A549 (cell line): ENCODE results near the gene VENTX. TPM values are rescaled to one million over a fixed set of nuclear protein-coding genes. Genes with fewer than 3 reads are reported as not detected.

Experiments used
- ATAC-seq, 2 experiments: fragments of 200-7000 bp in 1 of 2; fragments of >200 bp in 1 of 2; cut with Nextera tagmentation in 1 of 2; cut with Tn5 transposase in 1 of 2; 3 replicates each; pipeline versions ENCODE4 v1.8.0 to v1.9.1; 2018 to 2020; ENCODE audit warnings: mild to moderate bottlenecking in 1 of 2, moderate library complexity in 1 of 2
- CTCF ChIA-PET: fragments of 300-600 bp; sonication (Branson Sonifier 250); formaldehyde crosslinking; extraction: SDS; loops from one replicate; lab custom pipeline; 2021; ENCODE audit warnings: antibody characterized with exemption, inconsistent platforms; lab: Yijun Ruan, JAX
- POLR2A ChIA-PET: fragments of 350-600 bp; formaldehyde crosslinking; extraction: SDS; loops from one replicate; lab custom pipeline; 2021; ENCODE audit warnings: antibody characterized with exemption, inconsistent platforms; lab: Yijun Ruan, JAX
- DNase-seq, 2 experiments: peaks; one replicate each; pipeline versions ENCODE4 v3.0.0 to v3.0.0-alpha.2; 2011 to 2016; ENCODE audit warnings: low read depth in 1 of 2, low spot score in 1 of 2
- FAIRE-seq: peaks from 2 replicates; lab custom pipeline; 2011; peaks lifted over from hg19 to GRCh38; lab: Jason Lieb, UNC
- H3K27ac ChIP-seq, 2 experiments: fragments of >200 bp; sonication (Bioruptor Twin); formaldehyde crosslinking; 3 replicates each; pipeline ENCODE4 v1.5.1; 2016 to 2017
- H3K4me1 ChIP-seq: fragments of >200 bp; sonication (Bioruptor Twin); formaldehyde crosslinking; 3 replicates; pipeline ENCODE4 v1.6.1; 2016
- H3K4me2 ChIP-seq: fragments of >200 bp; sonication (Bioruptor Twin); formaldehyde crosslinking; 3 replicates; pipeline ENCODE4 v1.6.1; 2016
- H3K4me3 ChIP-seq: fragments of >200 bp; sonication (Bioruptor Twin); formaldehyde crosslinking; 3 replicates; pipeline ENCODE4 v1.5.1; 2016
- H3K9me3 ChIP-seq: fragments of >200 bp; sonication (Bioruptor Twin); formaldehyde crosslinking; 3 replicates; pipeline ENCODE4 v1.6.1; 2016
- BCL3 ChIP-seq: fragments of >200 bp; sonication (Bioruptor Twin); formaldehyde crosslinking; IDR thresholded peaks from 3 replicates; pipeline ENCODE4 v1.6.1; 2016
- GATA3 ChIP-seq: IDR thresholded peaks from 2 replicates; pipeline ENCODE4 v1.6.1; 2012; ENCODE audit warnings: borderline replicate concordance
- HOXA7 ChIP-seq: fragments of 250-450 bp; sonication (Bioruptor Pico); IDR thresholded peaks from 2 replicates; pipeline ENCODE4 v1.5.0; 2020; ENCODE audit warnings: mild to moderate bottlenecking, moderate library complexity
- HOXB5 ChIP-seq: fragments of 250-450 bp; sonication (Bioruptor Pico); IDR thresholded peaks from 2 replicates; pipeline ENCODE4 v1.5.0; 2020; ENCODE audit warnings: mild to moderate bottlenecking, moderate library complexity
- KDM5A ChIP-seq: fragments of 200-600 bp; sonication (generic); IDR thresholded peaks from 2 replicates; pipeline ENCODE4 v1.6.1; 2016; ENCODE audit warnings: antibody characterized with exemption, mild to moderate bottlenecking
- NR3C1 ChIP-seq: fragments of >200 bp; sonication (Bioruptor Twin); formaldehyde crosslinking; IDR thresholded peaks from 3 replicates; pipeline ENCODE4 v1.6.1; 2017
- POLR2AphosphoS2 ChIP-seq: conservative IDR thresholded peaks from 2 replicates; pipeline ENCODE4 v1.6.1; 2012; ENCODE audit warnings: low read length, improper control_type of control experiment, inconsistent platforms
- REST ChIP-seq: fragments of 200-600 bp; sonication (generic); IDR thresholded peaks from 2 replicates; pipeline ENCODE4 v1.6.1; 2016; ENCODE audit warnings: antibody characterized with exemption, mild to moderate bottlenecking, moderate library complexity
- RNF2 ChIP-seq: fragments of 200-600 bp; sonication (generic); IDR thresholded peaks from 2 replicates; pipeline ENCODE4 v1.6.1; 2016; ENCODE audit warnings: low read depth, mild to moderate bottlenecking, antibody characterized with exemption, moderate library complexity, borderline replicate concordance
- SMC3 ChIP-seq: fragments of >200 bp; sonication (Bioruptor Twin); formaldehyde crosslinking; IDR thresholded peaks from 3 replicates; pipeline ENCODE4 v1.6.1; 2018; ENCODE audit warnings: inconsistent platforms
- SREBF2 ChIP-seq: fragments of 450-650 bp; IDR thresholded peaks from 2 replicates; pipeline ENCODE4 v1.6.1; 2014; ENCODE audit warnings: mild to moderate bottlenecking, moderate library complexity
- TP53 ChIP-seq: fragments of 250-450 bp; sonication (Bioruptor Pico); IDR thresholded peaks from 2 replicates; pipeline ENCODE4 v1.5.0; 2021; ENCODE audit warnings: mild to moderate bottlenecking, moderate library complexity
- USF2 ChIP-seq: fragments of 450-650 bp; IDR thresholded peaks from 2 replicates; pipeline ENCODE4 v1.6.1; 2014; ENCODE audit warnings: antibody characterized with exemption
- ZC3H11A ChIP-seq: fragments of 450-650 bp; IDR thresholded peaks from 2 replicates; pipeline ENCODE4 v1.6.1; 2014; ENCODE audit warnings: antibody characterized with exemption, mild to moderate bottlenecking
- ZNF302 ChIP-seq: fragments of 250-450 bp; sonication (Bioruptor Pico); IDR thresholded peaks from 2 replicates; pipeline ENCODE4 v1.9.0; 2021; ENCODE audit warnings: inconsistent platforms, mild to moderate bottlenecking, moderate library complexity
- WGBS: methylation state at CpG from one replicate; pipeline ENCODE4 v1.1.6; 2017; ENCODE audit errors: missing lambda C conversion rate; 5-methylcytosine and 5-hydroxymethylcytosine counted together
- polyA plus RNA-seq, 4 experiments: library from polyadenylated mRNA; depleted of rRNA in 3 of 4; stranded (reverse); fragments of >200 nt; fragmentation: RNase III in 1 of 4; extraction: RNeasy Plus Mini Kit Qiagen cat#74134 plus additional on column Dnase treatment in 1 of 4; gene quantifications; 2 replicates in 3 of 4; 3 replicates in 1 of 4; pipeline ENCODE4 v1.2.3, GENCODE V29; 2011 to 2017

The VENTX gene
- polyA plus RNA-seq, 2 of the 4 experiments (the other 2 are of a cell fraction), result not detected

GRCh38 chr10:133207041-133207600, 30.5 kb upstream of the VENTX start:
- no peaks in the 10 kb centered on the region for H3K4me1 ChIP-seq
- ChIA-PET POLR2A (no interaction called here), CTCF (interaction anchor here (1.2 to 1.8 kb wide), 2 partner anchors 9 to 64 kb away, joined by 3 to 4 read pairs; no protein-coding TSS in a partner anchor)
- H3K27ac ChIP-seq, result no peak overlapping the region
- DNase-seq, result no peak
- FAIRE-seq, result no peak
- 78% methylated on average over 36 of the region's 36 CpGs for WGBS
- ATAC-seq, result no peak
- no peak for TF ChIP-seq BCL3
- no peak for TF ChIP-seq REST
- no peak for TF ChIP-seq ZNF302 (CRISPR knock-in tag)
- TF ChIP-seq POLR2AphosphoS2, result no peak
- no peak for TF ChIP-seq TP53
- no peak for TF ChIP-seq RNF2
- no peak overlapping the region for H3K4me2 ChIP-seq
- no peak overlapping the region for H3K4me3 ChIP-seq
- H3K9me3 ChIP-seq, result no peaks in the 10 kb centered on the region

- no peak overlapping the region for H3K4me2 ChIP-seq
- ChIA-PET CTCF (interaction anchor here (1.2 kb wide), 1 partner anchor 9 kb away, joined by 3 read pairs; no protein-coding TSS in a partner anchor), POLR2A (no interaction called here)
- DNase-seq (no peak), FAIRE-seq (no peak), ATAC-seq (no peak)
- no peak overlapping the region for H3K4me3 ChIP-seq
- no peaks in the 10 kb centered on the region for H3K9me3 ChIP-seq
- H3K4me1 ChIP-seq, result no peaks in the 10 kb centered on the region
- no peak for TF ChIP-seq GATA3
- TF ChIP-seq ZC3H11A, result no peak
- no peak for TF ChIP-seq ZNF302 (CRISPR knock-in tag)
- H3K27ac ChIP-seq, result no peak overlapping the region
- WGBS, result 48% methylated on average over 12 of the region's 17 CpGs
Measured at GRCh38 chr10:133207627-133208026, 30.0 kb upstream of the VENTX start.

GRCh38 chr10:133208466-133208865, 29.2 kb upstream of the VENTX start:
- POLR2A ChIA-PET, result no interaction called here
- ATAC-seq (no peak), DNase-seq (no peak), FAIRE-seq (no peak)
- CTCF ChIA-PET, result no interaction called here
- TF ChIP-seq SMC3 (no peak), KDM5A (no peak), HOXA7 (no peak), NR3C1 (no peak), USF2 (no peak), HOXB5 (CRISPR knock-in tag) (no peak), SREBF2 (no peak)
- Histone ChIP-seq H3K4me2 (no peak overlapping the region), H3K27ac (no peak overlapping the region), H3K4me1 (no peaks in the 10 kb centered on the region), H3K4me3 (no peak overlapping the region), H3K9me3 (no peaks in the 10 kb centered on the region)
- 68% methylated on average over 13 of the region's 18 CpGs for WGBS
